Neuron (in vitro differentiated cells): Measurements from ENCODE around the gene RARG.

Source experiments
- H2AFZ ChIP-seq: one replicate; pipeline ENCODE4 v1.6.1; 2013; ENCODE audit warnings: low read depth, mild to moderate bottlenecking, inconsistent platforms, low read length, moderate library complexity
- H3K27me3 ChIP-seq: one replicate; pipeline ENCODE4 v1.6.1; 2013; ENCODE audit warnings: low read length; ENCODE audit not compliant: insufficient read depth
- H3K36me3 ChIP-seq: one replicate; pipeline ENCODE4 v1.6.1; 2013; ENCODE audit warnings: low read length; ENCODE audit not compliant: insufficient read depth
- H3K4me1 ChIP-seq: one replicate; pipeline ENCODE4 v1.6.1; 2013; ENCODE audit warnings: low read length; ENCODE audit not compliant: insufficient read depth
- H3K4me3 ChIP-seq: 2 replicates; pipeline ENCODE4 v1.5.1; 2013; ENCODE audit warnings: mild to moderate bottlenecking, low read length, moderate library complexity
- H3K9me3 ChIP-seq: one replicate; pipeline ENCODE4 v1.6.1; 2013; ENCODE audit warnings: low read length

RARG gene

DNA sequence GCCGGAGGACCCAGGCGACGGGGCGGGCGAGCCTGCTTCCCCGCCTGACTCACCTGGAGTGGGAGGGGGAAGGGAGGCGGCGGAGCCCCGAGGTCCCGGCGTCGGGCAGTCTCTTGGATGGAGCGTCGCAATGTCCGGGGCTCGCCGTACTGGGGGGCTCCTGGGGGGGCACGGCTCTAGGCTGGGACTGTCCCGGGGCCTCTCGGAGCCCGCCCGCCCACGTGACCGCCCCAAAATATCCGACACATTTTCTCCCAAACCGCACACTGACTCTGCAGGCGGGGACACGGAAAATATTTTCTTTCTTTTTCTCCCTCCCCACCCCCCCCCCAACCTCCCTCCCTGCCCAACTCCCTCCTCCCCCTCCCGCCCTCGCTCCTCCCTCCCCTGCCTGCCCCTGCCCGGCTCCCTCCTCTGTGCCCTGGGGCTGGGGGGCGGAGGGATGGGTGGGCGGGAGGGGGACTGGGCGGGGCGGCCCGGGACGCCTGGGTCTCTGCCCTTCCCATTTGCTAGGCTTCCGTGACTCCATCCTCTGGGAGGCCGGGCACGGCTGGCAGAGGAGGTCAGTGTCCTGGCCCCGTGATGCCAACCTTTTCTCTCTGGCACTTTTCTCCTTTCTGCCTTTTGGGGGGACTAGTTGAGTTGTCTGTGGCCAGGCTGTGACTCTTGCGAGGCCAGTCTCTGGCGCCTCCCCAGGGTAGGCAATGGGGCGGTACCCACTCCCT, at the start of gene RARG:
Gene RARG (minus strand): TSS at position 289 of the 725 bp plus-strand sequence. CDS start 4,664 bp downstream, outside the sequence.
- H3K36me3 ChIP-seq = no peaks in the 10 kb centered on the region
- H3K4me1 ChIP-seq = peaks cover 26% of the 10 kb centered on the region
- no peaks in the 10 kb centered on the region for H3K9me3 ChIP-seq
- H3K4me3 ChIP-seq = no peak within 1 kb of the TSS
- H2AFZ ChIP-seq = no peak within 1 kb of the TSS
- peaks cover 72% of the 10 kb centered on the region for H3K27me3 ChIP-seq

DNA sequence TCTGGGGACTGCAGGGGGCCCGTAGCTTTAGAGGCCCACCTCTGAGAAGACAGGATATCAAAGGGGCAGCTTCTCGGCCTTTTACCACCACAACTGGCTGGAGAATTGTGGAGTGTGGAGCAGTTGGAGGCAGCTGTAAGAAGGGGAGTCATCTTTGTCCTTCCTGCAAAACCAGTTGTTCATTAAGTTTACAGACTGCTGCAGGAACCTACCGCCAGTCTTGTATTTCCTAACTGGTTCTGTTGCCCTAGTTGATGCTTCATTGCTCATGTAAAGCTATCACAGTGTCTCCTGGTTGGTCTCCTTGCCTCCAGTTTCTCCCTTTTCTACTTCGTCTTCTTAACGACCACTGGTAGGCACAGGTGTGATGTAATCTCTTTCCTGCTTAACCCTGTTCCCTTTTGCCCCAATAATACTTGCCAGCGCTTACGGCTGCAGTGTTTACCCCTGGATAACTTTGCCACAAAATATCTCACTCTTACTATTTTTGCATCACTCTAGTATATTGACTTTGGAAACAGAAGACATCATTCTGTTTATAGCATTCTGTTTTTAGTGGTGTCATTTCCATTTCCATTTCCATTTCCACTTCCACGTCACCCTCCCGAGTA, 48.0 kb upstream of the RARG start:
- Histone ChIP-seq H3K9me3 (no peaks in the 10 kb centered on the region), H3K4me3 (no peak overlapping the region), H3K36me3 (peaks cover 75% of the 10 kb centered on the region), H3K27me3 (no peaks in the 10 kb centered on the region), H2AFZ (no peak overlapping the region), H3K4me1 (no peaks in the 10 kb centered on the region)

DNA sequence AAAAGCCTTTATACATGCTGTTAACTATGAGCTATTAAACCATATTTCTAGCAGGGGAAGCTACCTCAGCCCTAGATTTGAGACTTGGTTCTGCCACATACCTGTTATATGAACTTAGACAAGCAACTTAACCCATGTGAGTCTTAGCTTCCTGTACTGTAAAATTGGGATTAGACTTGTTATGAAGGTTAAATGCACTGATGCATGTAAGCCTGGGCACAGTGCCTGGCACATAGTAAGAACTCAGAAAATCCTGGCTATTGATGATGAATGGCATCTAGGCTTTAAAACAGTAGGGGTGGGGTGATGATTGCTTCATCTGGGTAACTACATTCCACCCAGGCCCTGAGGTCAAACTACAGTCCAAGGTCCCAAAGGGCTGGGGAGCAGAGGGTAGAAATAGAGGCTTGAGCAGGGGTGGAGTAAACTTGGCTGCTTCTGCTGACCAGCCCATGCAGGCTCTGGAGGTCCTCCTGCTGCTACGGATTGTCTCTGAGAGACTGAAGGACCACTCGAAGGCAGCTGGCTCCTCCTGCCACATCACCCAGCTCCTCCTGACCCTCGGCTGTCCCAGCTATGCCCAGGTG, 47.4 kb upstream of the RARG start:
- Histone ChIP-seq H3K4me3 (no peak overlapping the region), H3K27me3 (no peaks in the 10 kb centered on the region), H2AFZ (no peak overlapping the region), H3K4me1 (no peaks in the 10 kb centered on the region), H3K9me3 (no peaks in the 10 kb centered on the region), H3K36me3 (peaks cover 77% of the 10 kb centered on the region)

DNA sequence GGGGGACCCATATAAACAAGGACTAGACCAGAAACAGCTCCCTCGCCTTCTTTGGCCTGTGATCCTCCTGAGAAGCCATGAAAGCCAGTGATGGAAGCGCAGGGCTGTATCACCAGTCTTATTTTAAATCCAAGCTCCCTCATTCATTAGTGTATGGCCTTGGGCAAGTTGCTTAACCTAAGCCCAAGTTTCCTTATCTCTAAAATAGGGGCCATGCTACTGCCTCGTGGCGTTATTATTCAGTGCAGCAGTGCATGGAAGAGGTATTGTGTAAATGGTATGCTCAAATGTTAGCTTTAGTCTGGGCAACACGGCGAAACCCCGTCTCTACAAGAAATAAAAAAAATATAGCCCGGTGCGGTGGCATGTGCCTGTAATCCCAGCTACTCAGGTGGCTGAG, 46.0 kb upstream of the RARG start:
- Histone ChIP-seq H2AFZ (no peak overlapping the region), H3K36me3 (peaks cover 68% of the 10 kb centered on the region), H3K4me3 (no peak overlapping the region), H3K9me3 (no peaks in the 10 kb centered on the region), H3K4me1 (no peaks in the 10 kb centered on the region), H3K27me3 (no peaks in the 10 kb centered on the region)

DNA sequence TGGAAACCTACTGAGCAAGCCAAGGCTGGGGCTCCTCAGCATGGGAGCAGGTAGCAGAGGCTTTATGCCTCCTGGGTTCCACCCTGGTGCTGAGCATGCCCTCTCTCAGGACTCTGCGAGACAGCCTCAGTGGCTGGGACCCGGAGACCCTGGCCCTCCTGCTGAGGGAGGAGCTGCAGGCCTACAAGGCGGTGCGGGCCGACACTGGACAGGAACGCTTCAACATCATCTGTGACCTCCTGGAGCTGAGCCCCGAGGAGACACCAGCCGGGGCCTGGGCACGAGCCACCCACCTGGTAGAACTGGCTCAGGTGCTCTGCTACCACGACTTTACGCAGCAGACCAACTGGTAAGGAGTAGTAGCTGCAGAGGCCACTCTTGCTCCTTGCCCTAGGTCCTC, 44.5 kb upstream of the RARG start:
- Histone ChIP-seq H2AFZ (no peak overlapping the region), H3K4me3 (no peak overlapping the region), H3K9me3 (no peaks in the 10 kb centered on the region), H3K27me3 (no peaks in the 10 kb centered on the region), H3K36me3 (peaks cover 58% of the 10 kb centered on the region), H3K4me1 (no peaks in the 10 kb centered on the region)

DNA sequence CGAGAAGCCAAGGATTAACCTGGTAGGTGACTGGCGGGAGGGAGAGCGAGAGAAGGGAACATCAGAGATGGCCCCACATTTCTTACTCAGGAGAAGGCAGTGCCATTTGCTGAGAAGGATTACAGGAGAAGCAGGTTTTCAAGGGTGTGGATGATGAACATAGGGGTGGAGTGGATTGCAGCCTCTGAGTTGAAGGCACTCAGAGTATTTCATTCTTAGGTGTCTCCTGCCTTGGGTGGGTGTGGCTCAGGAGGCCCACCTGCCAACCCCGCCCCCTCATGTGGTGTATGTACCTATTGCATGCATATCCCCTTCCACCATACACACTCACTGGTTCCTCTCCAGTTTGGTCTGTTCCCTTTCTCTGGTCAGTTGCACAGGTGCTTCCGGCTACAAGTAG, 42.4 kb upstream of the RARG start:
- Histone ChIP-seq H3K4me3 (no peak overlapping the region), H3K9me3 (no peaks in the 10 kb centered on the region), H2AFZ (no peak overlapping the region), H3K4me1 (peaks cover 3% of the 10 kb centered on the region), H3K27me3 (no peaks in the 10 kb centered on the region), H3K36me3 (peaks cover 56% of the 10 kb centered on the region)

DNA sequence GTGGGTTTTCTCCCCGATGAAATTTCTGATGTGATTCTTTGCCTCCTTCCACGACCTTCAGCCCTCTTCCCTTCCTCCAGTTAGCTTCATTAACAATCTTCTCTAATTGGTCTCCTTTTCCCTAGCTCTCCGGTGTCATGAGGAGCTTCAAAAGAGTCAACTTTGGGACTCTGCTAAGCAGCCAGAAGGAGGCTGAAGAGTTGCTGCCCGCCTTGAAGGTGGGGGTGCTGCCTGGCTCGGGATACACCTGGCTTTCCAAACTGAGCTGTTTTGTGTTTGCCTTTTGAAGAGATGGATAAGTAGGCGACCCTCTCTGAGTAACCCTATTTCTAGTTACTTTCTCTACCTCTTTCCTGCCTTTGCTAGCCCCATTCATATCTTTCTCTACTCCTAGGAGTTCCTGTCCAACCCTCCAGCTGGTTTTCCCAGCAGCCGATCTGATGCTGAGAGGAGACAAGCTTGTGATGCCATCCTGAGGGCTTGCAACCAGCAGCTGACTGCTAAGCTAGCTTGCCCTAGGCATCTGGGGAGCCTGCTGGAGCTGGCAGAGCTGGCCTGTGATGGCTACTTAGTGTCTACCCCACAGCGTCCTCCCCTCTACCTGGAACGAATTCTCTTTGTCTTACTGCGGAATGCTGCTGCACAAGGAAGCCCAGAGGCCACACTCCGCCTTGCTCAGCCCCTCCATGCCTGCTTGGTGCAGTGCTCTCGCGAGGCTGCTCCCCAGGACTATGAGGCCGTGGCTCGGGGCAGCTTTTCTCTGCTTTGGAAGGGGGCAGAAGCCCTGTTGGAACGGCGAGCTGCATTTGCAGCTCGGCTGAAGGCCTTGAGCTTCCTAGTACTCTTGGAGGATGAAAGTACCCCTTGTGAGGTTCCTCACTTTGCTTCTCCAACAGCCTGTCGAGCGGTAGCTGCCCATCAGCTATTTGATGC, 36.9 kb upstream of the RARG start:
- H3K4me3 ChIP-seq = peak overlapping the region; percentile 70
- peaks cover 22% of the 10 kb centered on the region for H3K36me3 ChIP-seq
- peaks cover 16% of the 10 kb centered on the region for H3K4me1 ChIP-seq
- H2AFZ ChIP-seq = peak overlapping the region; percentile 79
- no peaks in the 10 kb centered on the region for H3K27me3 ChIP-seq
- no peaks in the 10 kb centered on the region for H3K9me3 ChIP-seq

DNA sequence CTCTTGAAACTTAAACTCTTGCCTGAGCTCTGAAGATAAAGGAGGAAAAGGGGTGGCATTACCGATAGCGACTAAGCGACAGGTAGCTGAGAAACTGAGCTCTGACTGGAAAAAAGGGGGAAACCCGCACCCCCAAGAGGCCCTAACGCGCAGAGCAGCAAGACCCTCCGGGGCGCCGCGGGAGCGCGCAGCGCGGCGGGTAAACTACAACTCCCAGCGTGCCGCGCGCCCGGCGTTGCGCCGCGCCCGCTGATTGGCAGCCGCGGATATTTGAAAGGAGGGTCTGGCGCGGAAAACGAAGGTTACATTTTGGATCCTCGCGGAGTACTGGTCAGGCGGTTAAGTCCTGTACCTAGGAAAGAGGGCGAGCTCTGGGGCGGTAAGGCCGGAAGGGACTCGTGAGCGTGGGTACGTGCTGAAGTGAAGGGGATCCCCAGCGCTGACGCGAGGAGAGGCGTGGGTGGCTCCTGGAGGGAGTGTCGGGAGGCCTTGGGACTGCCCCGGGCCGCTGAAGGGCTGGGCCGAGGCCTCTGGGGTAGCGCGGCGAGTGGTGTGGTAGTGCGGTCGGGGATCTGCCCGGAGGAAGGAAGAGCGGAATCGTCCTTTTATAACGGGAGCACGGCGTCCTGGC, 36.1 kb upstream of the RARG start, which contains the start of gene ESPL1:
Gene ESPL1 (plus strand): TSS at position 301 of the 631 bp plus-strand sequence. CDS start 468 bp downstream, outside the sequence.
- Histone ChIP-seq H3K36me3 (peaks cover 22% of the 10 kb centered on the region), H3K27me3 (no peaks in the 10 kb centered on the region), H3K9me3 (no peaks in the 10 kb centered on the region), H3K4me3 (peak within 1 kb of the TSS; percentile 70), H3K4me1 (peaks cover 16% of the 10 kb centered on the region), H2AFZ (peak within 1 kb of the TSS; percentile 79)

DNA sequence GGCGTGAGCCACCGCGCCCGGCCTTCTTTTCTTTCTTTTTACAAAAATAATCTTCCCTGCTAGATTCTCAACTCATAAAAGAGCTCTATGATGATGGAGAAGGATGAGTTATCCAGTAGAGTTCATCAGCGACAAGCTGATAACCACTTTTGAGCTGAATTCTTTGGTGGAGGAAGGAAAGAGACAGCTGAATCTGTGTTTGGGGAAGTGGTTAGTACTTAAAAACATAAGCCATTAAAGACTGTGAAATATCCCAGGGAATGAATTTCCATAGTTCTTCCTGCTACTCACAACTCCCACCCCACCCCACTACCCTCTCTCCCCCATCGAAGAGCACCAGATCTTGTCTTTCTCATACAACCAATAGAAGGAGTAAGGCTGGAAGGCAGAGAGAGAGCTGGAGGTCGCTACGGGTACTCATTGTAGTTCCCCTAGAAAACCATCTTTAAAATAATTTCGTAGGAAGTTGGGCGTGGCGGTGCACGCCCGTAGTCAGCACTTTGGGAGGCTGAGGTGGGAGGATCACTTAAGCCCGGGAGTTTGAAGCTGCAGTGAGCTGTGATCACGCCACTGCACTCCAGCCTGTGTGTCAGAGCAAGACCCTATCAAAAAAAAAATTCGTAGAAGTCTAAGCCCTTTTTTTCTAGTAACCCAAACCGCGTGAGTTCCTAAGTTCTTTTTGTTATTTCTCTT, 35.4 kb upstream of the RARG start:
- peaks cover 22% of the 10 kb centered on the region for H3K36me3 ChIP-seq
- no peaks in the 10 kb centered on the region for H3K27me3 ChIP-seq
- peak overlapping the region; percentile 79 for H2AFZ ChIP-seq
- H3K4me3 ChIP-seq = peak overlapping the region; percentile 70
- peaks cover 16% of the 10 kb centered on the region for H3K4me1 ChIP-seq
- H3K9me3 ChIP-seq = no peaks in the 10 kb centered on the region

DNA sequence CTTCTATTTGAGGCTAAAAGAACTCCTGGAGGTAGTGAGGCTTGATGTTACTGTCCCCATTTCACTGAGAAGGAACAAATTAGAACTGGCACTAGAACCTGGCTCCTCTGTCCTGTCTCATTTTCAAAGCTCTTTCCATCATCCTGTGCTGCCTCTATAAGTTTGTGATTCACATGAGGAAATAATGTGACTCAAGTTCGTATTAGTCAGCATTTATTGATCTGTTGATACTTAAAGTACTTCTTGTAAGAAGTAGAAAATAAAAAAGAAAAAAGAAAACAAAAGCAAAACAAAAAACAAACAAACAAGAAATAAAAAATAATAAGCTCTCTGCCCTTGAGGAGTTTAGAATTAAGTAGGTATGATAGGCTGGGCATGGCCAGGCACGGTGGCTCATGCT, 33.8 kb upstream of the RARG start:
- H3K36me3 ChIP-seq = peaks cover 18% of the 10 kb centered on the region
- no peak overlapping the region for H3K4me3 ChIP-seq
- no peak overlapping the region for H2AFZ ChIP-seq
- peaks cover 16% of the 10 kb centered on the region for H3K4me1 ChIP-seq
- H3K27me3 ChIP-seq = no peaks in the 10 kb centered on the region
- no peaks in the 10 kb centered on the region for H3K9me3 ChIP-seq

DNA sequence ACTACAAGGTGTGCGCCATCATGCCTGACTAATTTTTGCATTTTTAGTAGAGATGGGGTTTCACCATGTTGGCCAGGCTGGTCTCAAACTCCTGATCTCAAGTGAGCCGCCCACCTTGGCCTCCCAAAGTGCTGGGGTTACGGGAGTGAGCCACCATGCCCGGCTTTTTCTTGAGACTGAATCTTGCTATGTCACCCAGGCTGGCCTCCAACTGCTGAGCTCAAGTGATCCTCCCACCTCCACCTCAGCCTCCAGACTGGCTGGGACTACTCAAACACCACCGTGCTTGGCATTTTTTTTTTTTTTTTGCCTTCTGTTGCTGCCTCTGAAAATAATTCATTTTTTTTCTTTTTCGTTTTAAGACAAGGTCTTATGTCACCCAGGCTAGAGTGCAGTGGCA, 27.9 kb upstream of the RARG start:
- Histone ChIP-seq H3K9me3 (no peaks in the 10 kb centered on the region), H3K36me3 (peaks cover 3% of the 10 kb centered on the region), H3K27me3 (no peaks in the 10 kb centered on the region), H2AFZ (no peak overlapping the region), H3K4me3 (no peak overlapping the region), H3K4me1 (no peaks in the 10 kb centered on the region)
